DOHH2 (cell line): ENCODE measurements around the gene CPA3.

ENCODE experiments used
- H3F3A ChIP-seq: fragments of 200-600 bp; sonication (generic), shearing (Covaris generic); 2 replicates; pipeline ENCODE4 v1.6.0; 2016; ENCODE audit warnings: antibody characterized with exemption, mild to moderate bottlenecking; ENCODE audit not compliant: control insufficient read depth, insufficient read depth
- H3K27ac ChIP-seq: fragments of 200-600 bp; sonication (generic); 2 replicates; pipeline ENCODE4 v1.5.1; 2014; ENCODE audit warnings: low read depth, mild to moderate bottlenecking, low read length, moderate library complexity
- H3K27me3 ChIP-seq: fragments of 200-600 bp; sonication (generic); 2 replicates; pipeline ENCODE4 v1.6.1; 2014; ENCODE audit warnings: mild to moderate bottlenecking, low read length, mixed read lengths; ENCODE audit not compliant: control insufficient read depth
- H3K36me3 ChIP-seq: fragments of 200-600 bp; sonication (generic); 2 replicates; pipeline ENCODE4 v1.6.1; 2014; ENCODE audit warnings: mild to moderate bottlenecking, low read length, moderate library complexity, mixed read lengths; ENCODE audit not compliant: control insufficient read depth
- H3K4me1 ChIP-seq: fragments of 200-600 bp; sonication (generic); 2 replicates; pipeline ENCODE4 v1.6.1; 2014; ENCODE audit warnings: mild to moderate bottlenecking, low read length, mixed read lengths; ENCODE audit not compliant: control insufficient read depth
- H3K4me2 ChIP-seq: fragments of 200-600 bp; sonication (generic); 2 replicates; pipeline ENCODE4 v1.6.0; 2014; ENCODE audit warnings: mild to moderate bottlenecking, low read length, moderate library complexity
- H3K4me3 ChIP-seq: fragments of 200-600 bp; sonication (generic); 2 replicates; pipeline ENCODE4 v1.5.1; 2014; ENCODE audit warnings: mild to moderate bottlenecking, low read length, mixed read lengths
- H3K79me2 ChIP-seq: fragments of 200-600 bp; sonication (generic); 2 replicates; pipeline ENCODE4 v1.6.1; 2014; ENCODE audit warnings: mild to moderate bottlenecking, low read length, mixed read lengths; ENCODE audit not compliant: control insufficient read depth
- H3K9me2 ChIP-seq: fragments of 200-600 bp; sonication (generic); replicated peaks from 2 replicates; pipeline ENCODE4 v1.6.1; 2014; ENCODE audit warnings: mild to moderate bottlenecking, low read length, mixed read lengths; ENCODE audit not compliant: control insufficient read depth
- H3K9me3 ChIP-seq: fragments of 200-600 bp; sonication (generic); 2 replicates; pipeline ENCODE4 v1.6.1; 2014; ENCODE audit warnings: antibody characterized with exemption, low read length, mixed read lengths; ENCODE audit not compliant: control insufficient read depth, insufficient read depth
- H4K20me1 ChIP-seq: fragments of 200-600 bp; sonication (generic); 2 replicates; pipeline ENCODE4 v1.6.0; 2014; ENCODE audit warnings: low read depth, mild to moderate bottlenecking, antibody characterized with exemption, low read length, moderate library complexity; ENCODE audit not compliant: control insufficient read depth, insufficient read depth
- CTCF ChIP-seq: fragments of 200-600 bp; sonication (generic); IDR thresholded peaks from one replicate; pipeline ENCODE4 v1.5.1; 2014; ENCODE audit warnings: antibody characterized with exemption, mild to moderate bottlenecking, low read depth, low read length; ENCODE audit not compliant: poor library complexity, severe bottlenecking
- EZH2phosphoT487 ChIP-seq: fragments of 200-600 bp; sonication (generic); IDR thresholded peaks from 2 replicates; pipeline ENCODE4 v1.6.1; 2017; ENCODE audit warnings: borderline replicate concordance, mild to moderate bottlenecking, antibody characterized with exemption, low read length, moderate library complexity, mixed read lengths

CPA3 gene

GRCh38 chr3:148911173-148911572 is 46.1 kb downstream of the CPA3 start:
- no peak overlapping the region for H3K4me3 ChIP-seq
- TF ChIP-seq EZH2phosphoT487, result no peak
- TF ChIP-seq CTCF, result no peak
- H3K9me2 ChIP-seq, result no peaks in the 10 kb centered on the region
- no peaks in the 10 kb centered on the region for H3F3A ChIP-seq
- H3K36me3 ChIP-seq, result no peaks in the 10 kb centered on the region
- H3K4me2 ChIP-seq, result no peak overlapping the region
- no peaks in the 10 kb centered on the region for H4K20me1 ChIP-seq
- H3K27me3 ChIP-seq, result no peaks in the 10 kb centered on the region
- H3K27ac ChIP-seq, result no peak overlapping the region
- H3K79me2 ChIP-seq, result no peaks in the 10 kb centered on the region
- H3K4me1 ChIP-seq, result no peaks in the 10 kb centered on the region
- no peaks in the 10 kb centered on the region for H3K9me3 ChIP-seq

- no peaks in the 10 kb centered on the region for H4K20me1 ChIP-seq
- no peaks in the 10 kb centered on the region for H3K9me3 ChIP-seq
- TF ChIP-seq CTCF, result no peak
- TF ChIP-seq EZH2phosphoT487, result no peak
- no peak overlapping the region for H3K4me3 ChIP-seq
- H3K27ac ChIP-seq, result no peak overlapping the region
- H3K79me2 ChIP-seq, result no peaks in the 10 kb centered on the region
- H3K4me1 ChIP-seq, result no peaks in the 10 kb centered on the region
- no peaks in the 10 kb centered on the region for H3K36me3 ChIP-seq
- no peaks in the 10 kb centered on the region for H3F3A ChIP-seq
- no peaks in the 10 kb centered on the region for H3K9me2 ChIP-seq
- H3K4me2 ChIP-seq, result no peak overlapping the region
- H3K27me3 ChIP-seq, result no peaks in the 10 kb centered on the region
These were observed 46.5 kb downstream of the CPA3 start for GRCh38 chr3:148911592-148911991.

- TF ChIP-seq CTCF (no peak), EZH2phosphoT487 (no peak)
- H3K4me1 ChIP-seq, result no peaks in the 10 kb centered on the region
These were observed 50.0 kb downstream of the CPA3 start for GRCh38 chr3:148914936-148915690.

More at GRCh38 chr3:148914936-148915690, 50.0 kb downstream of the CPA3 start:
- Histone ChIP-seq H3K27me3 (no peaks in the 10 kb centered on the region; the same call in 1 of the 2 replicates), H3F3A (no peaks in the 10 kb centered on the region), H3K27ac (no peak overlapping the region), H3K79me2 (no peaks in the 10 kb centered on the region), H3K9me2 (no peaks in the 10 kb centered on the region), H3K36me3 (no peaks in the 10 kb centered on the region), H3K9me3 (no peaks in the 10 kb centered on the region), H4K20me1 (no peaks in the 10 kb centered on the region), H3K4me3 (no peak overlapping the region), H3K4me2 (no peak overlapping the region)
